ENCODE data around the gene TAAR5.
"Not testable (repeated sequence)": the region's sequence is repeated elsewhere in the genome, so short reads cannot be mapped to it uniquely, and the experiment has no call there.

Gene TAAR5

GRCh38 chr6:132570221-132570777 lies 19.2 kb downstream of the TAAR5 start, which contains the start of gene TAAR6:
Gene TAAR6, plus strand, starts transcription at chr6:132570322. Its CDS starts 0 bp downstream, at chr6:132570322.
- no peak for DNase-seq

- DNase-seq: no peak
Measured at GRCh38 chr6:132569170-132569569, 20.4 kb downstream of the TAAR5 start.

- no peak for DNase-seq
Measured at GRCh38 chr6:132568611-132569010, 20.9 kb downstream of the TAAR5 start.

- no peak for DNase-seq
Measured at GRCh38 chr6:132567566-132567965, 22.0 kb downstream of the TAAR5 start.

GRCh38 chr6:132566404-132566803 lies 23.1 kb downstream of the TAAR5 start:
- no peak for DNase-seq

- not testable (repeated sequence) for DNase-seq
Measured at GRCh38 chr6:132560087-132560486, 29.5 kb downstream of the TAAR5 start.

GRCh38 chr6:132552372-132552771 lies 37.2 kb downstream of the TAAR5 start, which contains the start of gene TAAR8:
Gene TAAR8, plus strand, starts transcription at chr6:132552672. Its CDS starts 21 bp downstream, at chr6:132552693.
- no peak for DNase-seq

GRCh38 chr6:132551214-132551613 lies 38.3 kb downstream of the TAAR5 start:
- DNase-seq: no peak

GRCh38 chr6:132548746-132549463 lies 40.6 kb downstream of the TAAR5 start:
- no peak for DNase-seq

GRCh38 chr6:132544826-132545225 lies 44.7 kb downstream of the TAAR5 start:
- DNase-seq: no peak

Measured in GOT3 (cell line).